ENCODE results near the gene RAB1A. TPM values are rescaled to one million over a fixed set of nuclear protein-coding genes. Genes with fewer than 3 reads are reported as not detected.
"Not testable (repeated sequence)": the region's sequence is repeated elsewhere in the genome, so short reads cannot be mapped to it uniquely, and the experiment has no call there.

Gene RAB1A
- total and polyA plus RNA-seq, 4 donors: 118 to 165 (median 130) TPM

DNA sequence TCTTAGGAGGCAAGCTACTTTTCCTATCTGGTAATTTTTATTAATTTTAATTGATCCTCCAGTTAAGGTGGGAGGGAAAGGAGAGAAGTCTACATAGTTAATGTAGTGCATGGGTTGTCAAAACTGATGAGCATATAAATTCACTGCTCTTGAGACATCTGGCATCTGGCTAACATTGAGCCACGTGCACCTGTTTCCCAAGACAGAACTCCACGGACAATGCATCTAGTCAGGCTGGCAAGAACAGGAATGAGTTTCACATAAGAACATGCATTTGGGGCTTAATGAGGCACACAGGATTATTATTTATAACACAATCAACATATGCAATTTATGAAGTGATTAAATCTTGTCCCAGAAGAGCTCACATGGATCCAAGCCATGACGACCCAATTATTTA, 16.2 kb upstream of the RAB1A start:
- H3K4me3 ChIP-seq (ENCODE audit: low read length in 2 of 2): no peak overlapping the region
- no peaks in the 10 kb centered on the region for H3K36me3 ChIP-seq (ENCODE audit: control insufficient read depth in 1 of 2, insufficient read depth in 2 of 2, low read length in 1 of 2)
- intact Hi-C loops (cut with DNase I): no loop called here
- H3K4me1 ChIP-seq (ENCODE audit: control insufficient read depth in 1 of 2, insufficient read depth in 2 of 2, low read length in 2 of 2): no peaks in the 10 kb centered on the region
- WGBS, 2 donors: 82 to 83% methylated on average over 3 of the region's 3 CpGs
- no peaks in the 10 kb centered on the region for H3K9me3 ChIP-seq (ENCODE audit: control insufficient read depth, low read length)
- no peak for ATAC-seq (ENCODE audit: low FRiP score)
- no peak overlapping the region for H3K27ac ChIP-seq (ENCODE audit: low read depth in 1 of 2, low read length in 2 of 2)
- H3K27me3 ChIP-seq (ENCODE audit: control insufficient read depth in 1 of 2, insufficient read depth in 2 of 2, low read length in 1 of 2): no peaks in the 10 kb centered on the region
- DNase-seq: no peak

DNA sequence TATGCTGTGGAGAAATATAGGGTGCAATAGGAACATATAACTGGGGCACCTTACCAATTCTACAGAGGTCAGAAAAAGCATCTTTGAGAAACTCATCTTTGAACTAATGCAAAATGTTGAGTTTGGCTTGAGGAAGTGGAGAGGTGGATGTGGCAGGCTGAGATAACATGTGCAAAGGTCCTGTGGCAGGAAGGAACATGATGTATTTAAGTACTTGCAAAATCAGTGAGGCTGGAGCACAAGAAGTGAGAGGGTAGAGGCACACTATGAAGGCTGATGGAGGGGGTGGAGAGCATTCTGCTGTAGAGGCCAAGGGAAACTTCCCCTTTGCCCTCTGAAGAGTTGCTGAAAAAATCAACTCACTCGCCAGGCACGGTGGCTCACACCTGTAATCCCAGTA, 14.7 kb upstream of the RAB1A start:
- H3K36me3 ChIP-seq (ENCODE audit: control insufficient read depth in 1 of 2, insufficient read depth in 2 of 2, low read length in 1 of 2): no peaks in the 10 kb centered on the region
- 41 to 100% methylated on average over 1 to 2 of the region's 2 CpGs for WGBS, 2 donors
- no peaks in the 10 kb centered on the region for H3K4me1 ChIP-seq (ENCODE audit: control insufficient read depth in 1 of 2, insufficient read depth in 2 of 2, low read length in 2 of 2)
- H3K27ac ChIP-seq (ENCODE audit: low read depth in 1 of 2, low read length in 2 of 2): no peak overlapping the region
- DNase-seq (no peak), ATAC-seq (ENCODE audit: low FRiP score) (no peak)
- intact Hi-C loops (cut with DNase I): no loop called here
- no peaks in the 10 kb centered on the region for H3K9me3 ChIP-seq (ENCODE audit: control insufficient read depth, low read length)
- H3K27me3 ChIP-seq (ENCODE audit: control insufficient read depth in 1 of 2, insufficient read depth in 2 of 2, low read length in 1 of 2): no peaks in the 10 kb centered on the region
- H3K4me3 ChIP-seq (ENCODE audit: low read length in 2 of 2): no peak overlapping the region

DNA sequence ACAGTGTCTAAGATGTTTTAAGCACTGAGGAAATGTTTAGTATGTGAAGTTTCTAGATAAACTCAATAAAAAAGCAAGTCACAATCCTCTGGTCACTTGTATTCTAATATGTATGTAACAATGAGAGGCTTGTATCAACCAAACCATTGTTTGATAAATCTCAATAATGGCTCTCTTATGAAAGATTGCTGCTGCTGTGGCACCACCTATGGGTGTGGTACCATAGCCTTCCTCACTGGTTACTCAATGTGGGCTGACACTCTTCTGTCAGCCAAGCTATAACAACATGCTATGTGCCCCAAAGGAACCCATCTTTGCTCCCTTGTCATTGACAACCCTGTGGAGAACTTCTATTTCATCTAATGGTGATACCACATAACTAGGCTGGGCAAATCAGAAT, 12.6 kb upstream of the RAB1A start:
- Histone ChIP-seq H3K36me3 (ENCODE audit: control insufficient read depth in 1 of 2, insufficient read depth in 2 of 2, low read length in 1 of 2) (no peaks in the 10 kb centered on the region), H3K4me3 (ENCODE audit: low read length in 2 of 2) (no peak overlapping the region), H3K27me3 (ENCODE audit: control insufficient read depth in 1 of 2, insufficient read depth in 2 of 2, low read length in 1 of 2) (no peaks in the 10 kb centered on the region), H3K9me3 (ENCODE audit: control insufficient read depth, low read length) (no peaks in the 10 kb centered on the region), H3K27ac (ENCODE audit: low read depth in 1 of 2, low read length in 2 of 2) (no peak overlapping the region), H3K4me1 (ENCODE audit: control insufficient read depth in 1 of 2, insufficient read depth in 2 of 2, low read length in 2 of 2) (no peaks in the 10 kb centered on the region)
- intact Hi-C loops (cut with DNase I): no loop called here
- ATAC-seq (ENCODE audit: low FRiP score): no peak
- DNase-seq: no peak

DNA sequence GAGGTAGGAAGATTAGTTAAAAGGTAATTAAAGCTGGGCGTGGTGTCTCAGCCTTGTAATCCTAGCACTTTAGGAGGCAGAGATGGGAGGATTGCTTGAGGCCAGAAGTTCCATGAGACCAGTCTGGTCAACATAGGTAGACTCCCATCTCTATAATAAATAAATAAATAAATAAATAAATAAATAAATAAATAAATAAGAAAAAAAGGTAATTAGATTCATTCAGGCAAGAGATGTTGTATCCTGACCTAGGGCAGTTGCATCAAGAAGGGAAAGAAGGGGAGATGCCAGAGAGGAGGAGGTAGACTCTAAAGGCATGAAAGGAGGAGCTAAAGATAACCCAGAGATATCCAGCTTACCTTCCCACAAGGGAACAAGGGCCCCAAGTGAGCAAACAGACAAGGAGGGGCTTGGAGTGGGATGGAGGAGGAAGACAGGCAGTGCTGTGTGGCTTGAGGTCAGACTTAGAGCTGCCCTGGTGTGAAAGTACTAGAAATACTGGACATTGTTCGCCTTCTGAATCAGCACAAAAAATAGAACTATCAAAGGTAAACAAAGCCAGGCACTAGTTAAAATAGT, 7.4 kb upstream of the RAB1A start:
- no peak for DNase-seq
- WGBS, 2 donors: 83 to 84% methylated on average over 2 of the region's 2 CpGs
- H3K9me3 ChIP-seq (ENCODE audit: control insufficient read depth, low read length): no peaks in the 10 kb centered on the region
- no peaks in the 10 kb centered on the region for H3K36me3 ChIP-seq (ENCODE audit: control insufficient read depth in 1 of 2, insufficient read depth in 2 of 2, low read length in 1 of 2)
- intact Hi-C loops (cut with DNase I): loop anchor here in 1 of 2 donors (10.0 kb wide), 1 partner anchor 48 kb away; no protein-coding TSS in a partner anchor
- H3K27me3 ChIP-seq (ENCODE audit: control insufficient read depth in 1 of 2, insufficient read depth in 2 of 2, low read length in 1 of 2): no peaks in the 10 kb centered on the region
- no peaks in the 10 kb centered on the region for H3K4me1 ChIP-seq (ENCODE audit: control insufficient read depth in 1 of 2, insufficient read depth in 2 of 2, low read length in 2 of 2)
- no peak overlapping the region for H3K27ac ChIP-seq (ENCODE audit: low read depth in 1 of 2, low read length in 2 of 2)
- no peak for ATAC-seq (ENCODE audit: low FRiP score)
- H3K4me3 ChIP-seq (ENCODE audit: low read length in 2 of 2): no peak overlapping the region

DNA sequence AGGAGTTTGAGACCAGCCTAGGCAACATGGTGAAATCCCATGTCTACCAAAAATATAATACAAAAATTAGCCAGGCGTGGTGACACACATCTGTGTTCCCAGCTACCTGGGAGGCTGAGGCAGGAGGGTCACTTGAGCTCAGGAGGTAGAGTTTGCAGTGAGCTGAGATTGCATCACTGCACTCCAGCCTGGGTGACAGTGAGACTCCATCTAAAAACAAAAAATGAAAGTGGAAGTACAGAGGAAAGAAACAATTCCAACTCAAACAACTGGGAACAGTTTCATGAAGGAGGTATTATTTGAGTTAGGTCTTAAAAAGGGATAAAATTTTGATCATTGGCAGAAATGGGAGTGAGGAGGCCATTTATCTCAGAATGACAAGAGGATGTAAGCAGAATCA, 6.3 kb upstream of the RAB1A start:
- H3K4me3 ChIP-seq (ENCODE audit: low read length in 2 of 2): no peak overlapping the region
- no peak for DNase-seq
- H3K27ac ChIP-seq (ENCODE audit: low read depth in 1 of 2, low read length in 2 of 2): no peak overlapping the region
- 93 to 95% methylated on average over 1 of the region's 1 CpG for WGBS, 2 donors
- ATAC-seq (ENCODE audit: low FRiP score): peak; percentile 39
- H3K36me3 ChIP-seq (ENCODE audit: control insufficient read depth in 1 of 2, insufficient read depth in 2 of 2, low read length in 1 of 2): no peaks in the 10 kb centered on the region
- peaks cover 0 to 2% of the 10 kb centered on the region in 2 donors for H3K4me1 ChIP-seq (ENCODE audit: control insufficient read depth in 1 of 2, insufficient read depth in 2 of 2, low read length in 2 of 2)
- H3K9me3 ChIP-seq (ENCODE audit: control insufficient read depth, low read length): no peaks in the 10 kb centered on the region
- no peaks in the 10 kb centered on the region for H3K27me3 ChIP-seq (ENCODE audit: control insufficient read depth in 1 of 2, insufficient read depth in 2 of 2, low read length in 1 of 2)
- intact Hi-C loops (cut with DNase I): loop anchor here in 1 of 2 donors (10.0 kb wide), 1 partner anchor 49 kb away; no protein-coding TSS in a partner anchor

DNA sequence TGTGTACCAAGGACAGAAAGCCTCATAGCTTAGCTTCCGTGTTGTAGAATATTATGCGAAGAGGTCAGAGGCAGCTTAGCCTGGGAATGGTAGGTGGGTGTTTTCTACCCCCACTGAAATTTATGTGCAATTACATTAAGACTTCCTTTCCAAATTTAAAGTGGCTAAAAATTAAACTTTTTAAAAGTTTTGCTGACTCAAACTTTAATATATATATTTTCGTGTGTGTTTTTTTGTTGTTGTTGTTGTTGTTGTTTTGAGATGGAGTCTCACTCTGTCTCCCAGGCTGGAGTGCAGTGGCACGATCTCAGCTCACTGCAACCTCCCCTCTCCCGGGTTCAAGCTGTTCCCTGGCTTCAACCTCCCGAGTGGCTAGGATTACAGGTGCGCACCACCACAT, 4.3 kb upstream of the RAB1A start:
- Histone ChIP-seq H3K27me3 (ENCODE audit: control insufficient read depth in 1 of 2, insufficient read depth in 2 of 2, low read length in 1 of 2) (no peaks in the 10 kb centered on the region), H3K36me3 (ENCODE audit: control insufficient read depth in 1 of 2, insufficient read depth in 2 of 2, low read length in 1 of 2) (no peaks in the 10 kb centered on the region), H3K9me3 (ENCODE audit: control insufficient read depth, low read length) (no peaks in the 10 kb centered on the region), H3K27ac (ENCODE audit: low read depth in 1 of 2, low read length in 2 of 2) (no peak overlapping the region), H3K4me1 (ENCODE audit: control insufficient read depth in 1 of 2, insufficient read depth in 2 of 2, low read length in 2 of 2) (peaks cover 0 to 2% of the 10 kb centered on the region in 2 donors), H3K4me3 (ENCODE audit: low read length in 2 of 2) (no peak overlapping the region)
- intact Hi-C loops (cut with DNase I): loop anchor here in 1 of 2 donors (5.0 to 10.0 kb wide), 2 partner anchors 51 to 93 kb away; partner anchors contain the start of gene ACTR2
- 95 to 96% methylated on average over 7 of the region's 7 CpGs for WGBS, 2 donors
- no peak for ATAC-seq (ENCODE audit: low FRiP score)
- no peak for DNase-seq

DNA sequence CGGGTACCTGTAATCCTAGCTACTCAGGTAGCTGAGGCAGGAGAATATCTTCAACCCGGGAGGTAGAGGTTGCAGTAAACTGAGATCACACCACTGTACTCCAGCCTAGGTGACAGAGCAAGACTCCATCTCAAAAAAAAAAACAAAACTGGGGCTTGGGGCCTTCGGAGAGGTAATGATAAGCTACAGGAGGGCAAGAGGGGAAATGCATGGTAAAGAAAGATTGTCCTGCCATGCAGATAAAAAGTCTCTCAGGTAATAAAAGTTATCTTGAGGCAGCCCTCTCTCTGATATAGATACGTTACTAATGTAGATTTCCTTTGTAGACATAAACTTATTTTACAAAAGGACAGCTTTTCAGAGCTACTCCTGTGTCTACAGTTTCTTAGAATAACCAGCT, 3.7 kb upstream of the RAB1A start:
- H3K36me3 ChIP-seq (ENCODE audit: control insufficient read depth in 1 of 2, insufficient read depth in 2 of 2, low read length in 1 of 2): no peaks in the 10 kb centered on the region
- no peak for DNase-seq
- WGBS, 2 donors: 72 to 85% methylated on average over 4 of the region's 4 CpGs
- H3K4me1 ChIP-seq (ENCODE audit: control insufficient read depth in 1 of 2, insufficient read depth in 2 of 2, low read length in 2 of 2): peaks cover 0 to 2% of the 10 kb centered on the region in 2 donors
- no peak overlapping the region for H3K4me3 ChIP-seq (ENCODE audit: low read length in 2 of 2)
- no peak overlapping the region for H3K27ac ChIP-seq (ENCODE audit: low read depth in 1 of 2, low read length in 2 of 2)
- H3K9me3 ChIP-seq (ENCODE audit: control insufficient read depth, low read length): no peaks in the 10 kb centered on the region
- intact Hi-C loops (cut with DNase I): loop anchor here in 1 of 2 donors (5.0 to 10.0 kb wide), 2 partner anchors 51 to 94 kb away; partner anchors contain the start of gene ACTR2
- H3K27me3 ChIP-seq (ENCODE audit: control insufficient read depth in 1 of 2, insufficient read depth in 2 of 2, low read length in 1 of 2): no peaks in the 10 kb centered on the region
- no peak for ATAC-seq (ENCODE audit: low FRiP score)

DNA sequence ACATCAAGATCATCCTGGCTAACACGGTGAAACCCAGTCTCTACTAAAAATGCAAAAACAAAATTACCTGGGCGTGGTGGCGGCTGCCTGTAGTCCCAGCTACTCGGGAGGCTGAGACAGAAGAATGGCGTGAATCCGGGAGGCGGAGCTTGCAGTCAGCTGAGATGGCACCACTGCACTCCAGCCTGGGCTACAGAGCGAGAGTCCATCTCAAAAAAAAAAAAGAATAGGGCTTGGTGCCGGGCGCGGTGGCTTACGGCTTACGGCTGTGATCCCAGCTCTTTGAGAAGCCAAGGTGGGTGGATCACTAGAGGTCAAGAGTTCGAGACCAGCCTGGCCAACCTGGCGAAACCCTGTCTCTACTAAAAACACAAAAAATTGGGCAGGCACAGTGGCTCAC, 3.0 kb upstream of the RAB1A start:
- intact Hi-C loops (cut with DNase I): loop anchor here in 1 of 2 donors (5.0 to 10.0 kb wide), 2 partner anchors 52 to 94 kb away; partner anchors contain the start of gene ACTR2

DNA sequence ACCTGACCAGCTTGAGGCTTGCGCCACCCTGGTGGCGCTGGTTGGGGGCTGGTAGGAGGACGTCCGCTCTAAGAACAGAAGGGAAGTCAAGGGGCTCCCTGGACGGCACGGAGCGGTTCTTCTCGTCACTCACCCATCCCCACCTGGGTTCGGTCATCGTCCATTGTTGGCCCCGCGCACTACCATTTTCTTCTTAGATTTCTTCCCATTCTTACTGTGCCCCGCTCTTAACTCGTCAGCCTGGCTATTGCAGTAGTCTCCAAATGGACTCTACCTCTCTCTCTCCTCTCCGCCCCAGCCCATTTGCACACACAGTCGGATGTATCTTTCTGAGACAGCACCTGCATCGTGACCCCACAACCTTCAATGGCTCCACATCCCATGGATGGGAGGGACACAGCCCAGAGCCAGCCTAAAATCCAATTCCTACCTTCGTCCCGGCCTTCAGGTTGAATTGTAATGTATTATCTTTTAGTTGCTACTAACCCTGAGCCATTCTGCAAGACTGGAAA, 814 bp upstream of the RAB1A start:
- Histone ChIP-seq H3K4me1 (ENCODE audit: control insufficient read depth in 1 of 2, insufficient read depth in 2 of 2, low read length in 2 of 2) (peaks cover 0 to 2% of the 10 kb centered on the region in 2 donors), H3K27ac (ENCODE audit: low read depth in 1 of 2, low read length in 2 of 2) (peak overlapping the region in 1 of 2 donors; percentile 46), H3K4me3 (ENCODE audit: low read length in 2 of 2) (peak overlapping the region; percentile 29 to 75), H3K36me3 (ENCODE audit: control insufficient read depth in 1 of 2, insufficient read depth in 2 of 2, low read length in 1 of 2) (no peaks in the 10 kb centered on the region), H3K27me3 (ENCODE audit: control insufficient read depth in 1 of 2, insufficient read depth in 2 of 2, low read length in 1 of 2) (no peaks in the 10 kb centered on the region), H3K9me3 (ENCODE audit: control insufficient read depth, low read length) (no peaks in the 10 kb centered on the region)
- WGBS, 2 donors: 13 to 15% methylated on average over 18 to 19 of the region's 19 CpGs
- intact Hi-C loops (cut with DNase I): loop anchor here in 1 of 2 donors (5.0 to 10.0 kb wide), 2 partner anchors 54 to 97 kb away; partner anchors contain the start of gene ACTR2
- DNase-seq (no peak), ATAC-seq (ENCODE audit: low FRiP score) (peak; percentile 61)

More for the DNA sequence above, 3.0 kb upstream of the RAB1A start:
- not testable (repeated sequence) for H3K36me3 ChIP-seq (ENCODE audit: control insufficient read depth in 1 of 2, insufficient read depth in 2 of 2, low read length in 1 of 2); ATAC-seq (ENCODE audit: low FRiP score); H3K9me3 ChIP-seq (ENCODE audit: control insufficient read depth, low read length); H3K4me3 ChIP-seq (ENCODE audit: low read length in 2 of 2); H3K4me1 ChIP-seq (ENCODE audit: control insufficient read depth in 1 of 2, insufficient read depth in 2 of 2, low read length in 2 of 2); H3K27me3 ChIP-seq (ENCODE audit: control insufficient read depth in 1 of 2, insufficient read depth in 2 of 2, low read length in 1 of 2); DNase-seq; H3K27ac ChIP-seq (ENCODE audit: low read depth in 1 of 2, low read length in 2 of 2)
- WGBS, 2 donors: 89 to 91% methylated on average over 15 of the region's 15 CpGs
